VCaP (cell line): ENCODE measurements around the gene METTL16.
A peak's percentile ranks its signal among the peaks of the same experiment; 100 is the strongest.

Experiments used
- H3K27ac ChIP-seq: fragments of 450-650 bp; 2 replicates; pipeline ENCODE4 v1.5.1; 2017
- TF ChIP-seq, protein P1 (sequence below): fragments of 450-650 bp; conservative IDR thresholded peaks from 2 replicates; pipeline ENCODE4 v1.5.1; 2017; ENCODE audit warnings: mild to moderate bottlenecking, moderate library complexity

METTL16 gene

DNA sequence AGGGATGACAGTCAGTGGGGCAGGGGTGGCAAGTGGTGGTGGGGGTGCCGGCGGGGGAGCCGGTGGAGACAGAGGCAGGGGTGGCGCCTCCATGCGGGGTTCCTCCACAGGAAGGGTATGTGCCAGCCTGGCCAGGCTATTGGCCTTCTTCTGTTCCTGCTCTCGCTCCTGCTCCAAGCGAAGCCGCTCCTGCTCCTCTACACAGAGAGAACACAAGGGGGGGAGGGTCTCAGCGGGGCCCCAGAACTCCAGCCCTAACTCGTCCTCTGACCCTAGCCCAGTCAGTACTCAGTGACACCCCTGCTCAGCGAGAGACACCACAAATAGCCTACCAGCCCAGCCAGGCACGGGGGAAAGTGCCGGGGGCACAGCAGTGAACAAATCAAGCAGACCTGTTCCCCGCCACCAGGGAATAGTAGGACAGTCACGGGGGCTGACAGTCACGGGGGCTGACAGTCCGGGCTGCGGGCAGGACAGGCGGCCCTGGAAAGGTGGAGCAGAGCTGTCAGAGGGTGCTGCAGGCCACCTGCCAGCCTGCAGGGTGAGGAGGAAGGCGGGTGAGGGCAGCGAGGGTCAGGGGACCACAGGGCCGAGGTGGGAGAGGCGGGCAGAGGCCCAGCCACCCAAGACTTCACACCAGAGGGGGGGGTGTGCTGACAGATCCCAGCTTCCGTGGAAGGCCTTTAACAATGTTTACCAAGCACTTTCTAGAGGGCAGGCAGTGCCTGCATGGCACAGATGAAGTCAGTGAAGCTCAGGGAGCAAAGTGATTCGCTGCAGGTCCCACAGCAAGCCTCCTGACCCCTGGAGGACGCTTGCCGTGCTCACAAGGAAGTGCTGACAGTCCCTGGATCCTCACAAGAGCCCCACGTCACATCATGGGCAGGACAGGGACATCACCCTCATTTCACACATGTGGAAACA is 116.2 kb downstream of the METTL16 start:
- TF ChIP-seq, protein P1, sequence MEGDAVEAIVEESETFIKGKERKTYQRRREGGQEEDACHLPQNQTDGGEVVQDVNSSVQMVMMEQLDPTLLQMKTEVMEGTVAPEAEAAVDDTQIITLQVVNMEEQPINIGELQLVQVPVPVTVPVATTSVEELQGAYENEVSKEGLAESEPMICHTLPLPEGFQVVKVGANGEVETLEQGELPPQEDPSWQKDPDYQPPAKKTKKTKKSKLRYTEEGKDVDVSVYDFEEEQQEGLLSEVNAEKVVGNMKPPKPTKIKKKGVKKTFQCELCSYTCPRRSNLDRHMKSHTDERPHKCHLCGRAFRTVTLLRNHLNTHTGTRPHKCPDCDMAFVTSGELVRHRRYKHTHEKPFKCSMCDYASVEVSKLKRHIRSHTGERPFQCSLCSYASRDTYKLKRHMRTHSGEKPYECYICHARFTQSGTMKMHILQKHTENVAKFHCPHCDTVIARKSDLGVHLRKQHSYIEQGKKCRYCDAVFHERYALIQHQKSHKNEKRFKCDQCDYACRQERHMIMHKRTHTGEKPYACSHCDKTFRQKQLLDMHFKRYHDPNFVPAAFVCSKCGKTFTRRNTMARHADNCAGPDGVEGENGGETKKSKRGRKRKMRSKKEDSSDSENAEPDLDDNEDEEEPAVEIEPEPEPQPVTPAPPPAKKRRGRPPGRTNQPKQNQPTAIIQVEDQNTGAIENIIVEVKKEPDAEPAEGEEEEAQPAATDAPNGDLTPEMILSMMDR: peak; percentile 67
- peak overlapping the region; percentile 95 for H3K27ac ChIP-seq

DNA sequence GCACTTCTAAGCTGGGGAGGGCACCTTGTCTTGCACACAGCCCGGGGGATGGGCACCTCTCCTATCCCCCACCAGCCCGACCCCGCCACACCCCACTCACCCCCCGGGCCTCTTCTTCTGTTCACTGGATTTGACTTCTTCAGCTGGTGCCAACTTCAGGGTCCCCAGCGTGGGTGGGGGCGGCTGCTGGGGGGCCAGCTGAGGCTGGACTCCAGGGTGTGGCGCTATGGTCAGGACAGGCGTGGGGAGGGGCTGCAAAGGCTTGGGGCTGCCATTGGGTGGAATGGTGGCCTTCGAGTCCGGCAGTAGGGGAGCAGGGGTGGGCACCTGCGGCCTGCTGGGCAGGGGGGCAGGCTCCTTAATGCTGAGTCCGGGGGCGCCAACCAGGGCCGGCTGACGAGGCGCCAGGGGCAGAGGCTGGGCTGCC is 116.9 kb downstream of the METTL16 start:
- TF ChIP-seq, protein P1: no peak
- H3K27ac ChIP-seq: peak overlapping the region; percentile 95

DNA sequence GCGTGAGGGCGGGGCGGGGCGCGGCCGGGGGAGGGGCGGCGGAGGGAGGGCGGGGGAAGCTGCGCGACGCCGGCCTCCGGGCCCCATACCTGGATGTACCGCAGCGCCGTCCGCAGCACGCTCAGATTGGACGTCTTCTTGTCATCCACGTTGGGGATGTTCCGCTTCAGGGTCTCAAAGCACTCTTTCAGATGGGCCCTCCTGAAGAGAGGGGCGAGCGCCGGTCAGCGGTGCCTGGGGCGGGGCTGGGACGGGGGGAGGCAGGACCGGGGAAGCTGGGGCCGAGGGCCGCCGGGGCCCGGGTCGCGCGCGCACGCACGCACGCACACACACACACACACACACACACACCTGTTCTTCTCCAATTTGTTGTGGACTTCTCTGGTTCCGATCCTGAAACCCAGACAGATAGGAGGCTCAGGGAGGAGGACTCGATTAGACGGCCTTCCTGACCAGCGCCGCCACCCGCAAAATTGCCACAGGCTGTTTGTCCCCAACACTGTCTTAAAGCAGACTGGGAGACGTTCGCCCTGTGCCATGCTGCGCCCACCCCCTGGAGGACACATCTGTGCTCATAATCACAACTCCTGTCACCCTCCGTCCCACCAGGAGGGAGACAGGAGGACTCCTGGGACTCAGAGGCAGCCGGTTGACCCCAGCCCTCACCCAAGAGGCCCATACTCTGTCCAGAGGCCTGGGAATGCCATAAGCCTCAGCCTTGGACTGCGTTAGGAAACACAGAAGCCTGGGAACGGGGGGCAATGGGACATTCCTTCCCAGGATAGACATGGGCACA is 117.5 kb downstream of the METTL16 start:
- peak overlapping the region; percentile 95 for H3K27ac ChIP-seq

DNA sequence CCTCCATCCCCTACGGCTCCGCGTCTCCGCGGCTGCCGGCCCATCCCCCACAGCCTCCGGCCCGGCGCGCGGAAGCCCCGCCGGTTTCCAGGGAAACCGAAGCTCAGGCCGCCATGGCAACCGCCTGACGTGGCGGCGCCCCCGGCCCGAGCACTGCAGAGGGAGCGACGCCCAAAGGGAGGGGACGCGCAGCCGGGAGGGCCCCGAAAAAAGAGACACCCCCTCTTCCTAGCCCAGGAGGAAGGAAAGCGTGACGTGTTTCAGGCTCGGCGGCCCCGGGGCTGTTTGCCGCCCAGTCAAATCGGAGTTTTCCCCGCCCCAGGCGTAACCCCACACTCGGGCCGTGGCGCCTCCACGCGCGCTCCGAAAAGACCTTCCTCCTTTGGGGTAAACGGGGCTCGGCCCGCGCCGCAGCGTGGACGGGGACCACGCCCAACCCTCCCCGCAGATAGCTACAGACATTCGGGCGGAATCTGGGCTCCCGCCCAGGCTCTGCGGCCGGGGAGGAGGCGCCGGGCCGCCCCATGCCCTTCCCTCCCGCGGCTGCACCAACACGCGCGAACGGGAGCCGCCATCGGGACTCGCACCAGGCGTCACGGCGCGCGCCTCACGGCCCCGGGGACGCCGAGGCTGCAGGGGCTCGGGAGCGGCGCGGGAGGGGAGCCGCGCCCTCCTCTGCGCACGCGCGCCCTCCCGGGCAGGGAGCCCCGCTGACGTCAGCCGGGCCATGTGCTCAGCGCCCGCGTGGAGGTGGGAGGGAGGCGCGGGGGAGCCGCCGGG is 118.3 kb downstream of the METTL16 start:
- H3K27ac ChIP-seq: peak overlapping the region; percentile 95
- TF ChIP-seq, protein P1: no peak

More for the DNA sequence above, 117.5 kb downstream of the METTL16 start:
- TF ChIP-seq, protein P1: no peak

DNA sequence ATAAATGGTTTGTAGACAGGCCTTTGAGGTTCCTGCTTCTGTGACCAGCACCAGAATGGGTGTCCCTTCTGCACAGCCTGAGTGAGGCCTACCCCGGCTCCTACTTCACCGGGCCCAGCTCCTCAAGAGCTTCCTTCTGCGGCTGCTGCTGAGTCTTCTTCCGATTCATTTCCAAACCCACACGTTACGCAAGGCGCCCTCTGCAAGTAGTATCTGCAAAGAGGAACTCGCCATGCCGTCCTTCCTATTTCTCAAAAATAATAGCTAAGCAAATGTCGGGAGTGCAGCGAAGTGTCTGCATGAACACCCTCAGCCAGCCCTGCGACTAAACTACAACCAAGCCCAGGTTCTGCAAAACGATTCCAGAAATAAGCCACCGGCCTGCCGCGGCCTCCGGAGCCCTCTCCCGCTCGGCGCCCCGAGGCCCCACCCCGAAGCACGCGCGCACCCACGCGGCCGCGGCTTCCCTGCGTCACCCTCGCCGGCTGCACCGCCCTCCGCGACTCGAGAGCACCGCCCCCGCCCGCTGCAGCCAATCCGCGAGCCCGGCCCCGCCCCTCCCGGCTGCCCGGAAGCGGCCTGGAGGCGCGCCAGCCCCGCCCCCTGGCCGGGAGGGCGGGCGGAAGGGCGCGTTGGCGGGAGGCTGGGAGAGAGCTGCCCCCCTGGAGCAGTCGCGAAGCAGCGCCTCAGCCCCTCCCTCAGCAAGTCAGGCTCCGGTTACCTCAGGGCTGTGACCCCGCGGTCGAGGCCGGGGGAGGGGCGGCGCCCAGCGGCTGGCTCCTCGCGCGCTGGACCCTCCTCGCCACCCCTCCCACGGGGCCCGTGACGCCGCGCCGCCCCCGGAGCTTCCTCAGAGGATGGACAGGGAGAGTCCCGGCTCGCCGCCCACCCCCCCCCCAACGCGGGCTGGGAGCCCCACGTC is 119.2 kb downstream of the METTL16 start:
- TF ChIP-seq, protein P1: no peak
- peak overlapping the region; percentile 95 for H3K27ac ChIP-seq

DNA sequence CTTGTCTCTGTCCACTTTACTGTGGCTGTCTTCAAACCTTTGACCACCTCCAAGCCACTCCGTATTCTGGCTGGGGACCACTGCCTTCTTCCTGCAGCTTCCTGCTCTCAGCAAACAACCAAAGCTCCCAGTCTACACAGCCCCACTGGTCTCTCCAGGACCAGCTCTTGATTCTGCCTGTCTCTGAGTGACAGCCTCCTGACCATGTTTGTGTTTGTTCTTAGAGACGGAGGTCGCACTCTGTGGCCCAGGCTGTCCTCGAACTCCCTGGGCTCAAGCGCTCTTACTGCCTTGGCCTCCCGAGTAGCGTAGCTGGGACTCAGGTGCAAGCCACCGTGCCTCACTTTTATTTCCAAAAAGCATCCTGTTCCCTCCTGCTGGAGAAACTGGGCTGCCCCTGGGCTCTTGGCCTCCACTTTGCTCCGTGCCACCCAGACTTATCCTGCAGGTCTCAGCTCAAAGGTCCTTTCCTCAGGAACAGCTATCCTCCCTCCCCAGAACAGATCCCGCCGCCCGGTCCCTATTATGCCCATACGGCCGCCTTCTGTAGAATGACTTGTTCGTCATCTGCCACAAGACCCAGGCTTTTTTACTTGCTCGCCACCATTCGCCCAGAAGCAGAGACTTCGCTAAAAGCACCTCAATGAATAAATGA is 120.0 kb downstream of the METTL16 start:
- peak overlapping the region; percentile 95 for H3K27ac ChIP-seq
- TF ChIP-seq, protein P1: no peak
